ENCODE data around the gene NFYA.

DNA sequence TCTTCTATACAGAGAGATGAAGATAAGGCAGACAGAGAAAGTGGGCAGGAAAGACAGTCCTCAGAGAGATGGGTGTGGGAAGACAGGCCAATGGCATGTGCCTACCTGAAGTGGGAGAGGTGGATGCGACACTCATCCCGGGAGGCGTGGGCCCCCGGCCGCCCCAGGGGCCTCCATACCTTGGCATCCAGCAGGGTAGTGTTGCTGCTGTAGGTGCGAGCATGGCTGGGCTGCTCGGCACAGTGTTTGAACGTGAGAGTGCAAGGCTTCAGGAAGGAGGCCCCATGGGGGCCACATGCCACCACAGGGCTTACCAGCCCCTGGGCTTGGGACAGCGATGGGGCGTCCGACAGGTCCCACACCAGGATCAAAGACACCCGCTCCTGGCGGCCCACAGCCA lies 39.0 kb upstream of the NFYA start:
- TF ChIP-seq ZNF776 (tag by site-specific recombination; IDR thresholded peaks at IDR 0.05; ENCODE audit: borderline replicate concordance), result no peak
- no peak for TF ChIP-seq ZNF621 (tag by site-specific recombination; IDR thresholded peaks at IDR 0.05)
- TF ChIP-seq, protein P1, sequence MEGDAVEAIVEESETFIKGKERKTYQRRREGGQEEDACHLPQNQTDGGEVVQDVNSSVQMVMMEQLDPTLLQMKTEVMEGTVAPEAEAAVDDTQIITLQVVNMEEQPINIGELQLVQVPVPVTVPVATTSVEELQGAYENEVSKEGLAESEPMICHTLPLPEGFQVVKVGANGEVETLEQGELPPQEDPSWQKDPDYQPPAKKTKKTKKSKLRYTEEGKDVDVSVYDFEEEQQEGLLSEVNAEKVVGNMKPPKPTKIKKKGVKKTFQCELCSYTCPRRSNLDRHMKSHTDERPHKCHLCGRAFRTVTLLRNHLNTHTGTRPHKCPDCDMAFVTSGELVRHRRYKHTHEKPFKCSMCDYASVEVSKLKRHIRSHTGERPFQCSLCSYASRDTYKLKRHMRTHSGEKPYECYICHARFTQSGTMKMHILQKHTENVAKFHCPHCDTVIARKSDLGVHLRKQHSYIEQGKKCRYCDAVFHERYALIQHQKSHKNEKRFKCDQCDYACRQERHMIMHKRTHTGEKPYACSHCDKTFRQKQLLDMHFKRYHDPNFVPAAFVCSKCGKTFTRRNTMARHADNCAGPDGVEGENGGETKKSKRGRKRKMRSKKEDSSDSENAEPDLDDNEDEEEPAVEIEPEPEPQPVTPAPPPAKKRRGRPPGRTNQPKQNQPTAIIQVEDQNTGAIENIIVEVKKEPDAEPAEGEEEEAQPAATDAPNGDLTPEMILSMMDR (tag by site-specific recombination; IDR thresholded peaks at IDR 0.05), result no peak
- TF ChIP-seq ZBTB17 (tag by site-specific recombination; IDR thresholded peaks at IDR 0.05), result no peak
- TF ChIP-seq ZFP3 (tag by site-specific recombination; IDR thresholded peaks at IDR 0.05; ENCODE audit: low read depth), result no peak
- TF ChIP-seq, protein P2, sequence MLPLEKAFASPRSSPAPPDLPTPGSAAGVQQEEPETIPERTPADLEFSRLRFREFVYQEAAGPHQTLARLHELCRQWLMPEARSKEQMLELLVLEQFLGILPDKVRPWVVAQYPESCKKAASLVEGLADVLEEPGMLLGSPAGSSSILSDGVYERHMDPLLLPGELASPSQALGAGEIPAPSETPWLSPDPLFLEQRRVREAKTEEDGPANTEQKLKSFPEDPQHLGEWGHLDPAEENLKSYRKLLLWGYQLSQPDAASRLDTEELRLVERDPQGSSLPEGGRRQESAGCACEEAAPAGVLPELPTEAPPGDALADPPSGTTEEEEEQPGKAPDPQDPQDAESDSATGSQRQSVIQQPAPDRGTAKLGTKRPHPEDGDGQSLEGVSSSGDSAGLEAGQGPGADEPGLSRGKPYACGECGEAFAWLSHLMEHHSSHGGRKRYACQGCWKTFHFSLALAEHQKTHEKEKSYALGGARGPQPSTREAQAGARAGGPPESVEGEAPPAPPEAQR (tag by site-specific recombination; IDR thresholded peaks at IDR 0.05), result no peak
- no peak for TF ChIP-seq ZNF10 (tag by site-specific recombination; IDR thresholded peaks at IDR 0.05)
- TF ChIP-seq ZBTB1 (tag by site-specific recombination; IDR thresholded peaks at IDR 0.05), result no peak
- TF ChIP-seq, protein P3, sequence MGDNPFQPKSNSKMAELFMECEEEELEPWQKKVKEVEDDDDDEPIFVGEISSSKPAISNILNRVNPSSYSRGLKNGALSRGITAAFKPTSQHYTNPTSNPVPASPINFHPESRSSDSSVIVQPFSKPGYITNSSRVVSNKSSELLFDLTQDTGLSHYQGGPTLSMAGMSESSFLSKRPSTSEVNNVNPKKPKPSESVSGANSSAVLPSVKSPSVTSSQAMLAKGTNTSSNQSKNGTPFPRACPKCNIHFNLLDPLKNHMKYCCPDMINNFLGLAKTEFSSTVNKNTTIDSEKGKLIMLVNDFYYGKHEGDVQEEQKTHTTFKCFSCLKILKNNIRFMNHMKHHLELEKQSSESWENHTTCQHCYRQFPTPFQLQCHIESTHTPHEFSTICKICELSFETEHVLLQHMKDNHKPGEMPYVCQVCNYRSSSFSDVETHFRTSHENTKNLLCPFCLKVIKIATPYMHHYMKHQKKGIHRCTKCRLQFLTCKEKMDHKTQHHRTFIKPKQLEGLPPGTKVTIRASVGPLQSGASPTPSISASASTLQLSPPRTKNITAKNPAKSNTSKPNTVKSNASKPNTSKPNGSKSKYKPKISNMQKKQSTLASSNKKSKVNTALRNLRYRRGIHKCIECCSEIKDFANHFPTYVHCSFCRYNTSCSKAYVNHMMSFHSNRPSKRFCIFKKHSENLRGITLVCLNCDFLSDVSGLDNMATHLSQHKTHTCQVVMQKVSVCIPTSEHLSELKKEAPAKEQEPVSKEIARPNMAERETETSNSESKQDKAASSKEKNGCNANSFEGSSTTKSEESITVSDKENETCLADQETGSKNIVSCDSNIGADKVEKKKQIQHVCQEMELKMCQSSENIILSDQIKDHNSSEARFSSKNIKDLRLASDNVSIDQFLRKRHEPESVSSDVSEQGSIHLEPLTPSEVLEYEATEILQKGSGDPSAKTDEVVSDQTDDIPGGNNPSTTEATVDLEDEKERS (tag by site-specific recombination; IDR thresholded peaks at IDR 0.05), result no peak
- no peak for TF ChIP-seq MEIS1 (CRISPR knock-in tag; IDR thresholded peaks at IDR 0.05; ENCODE audit: borderline replicate concordance)

Data from HEK293 (cell line).